ENCODE data around the gene BID.
"Not testable (repeated sequence)": the region's sequence is repeated elsewhere in the genome, so short reads cannot be mapped to it uniquely, and the experiment has no call there.

BID gene

DNA sequence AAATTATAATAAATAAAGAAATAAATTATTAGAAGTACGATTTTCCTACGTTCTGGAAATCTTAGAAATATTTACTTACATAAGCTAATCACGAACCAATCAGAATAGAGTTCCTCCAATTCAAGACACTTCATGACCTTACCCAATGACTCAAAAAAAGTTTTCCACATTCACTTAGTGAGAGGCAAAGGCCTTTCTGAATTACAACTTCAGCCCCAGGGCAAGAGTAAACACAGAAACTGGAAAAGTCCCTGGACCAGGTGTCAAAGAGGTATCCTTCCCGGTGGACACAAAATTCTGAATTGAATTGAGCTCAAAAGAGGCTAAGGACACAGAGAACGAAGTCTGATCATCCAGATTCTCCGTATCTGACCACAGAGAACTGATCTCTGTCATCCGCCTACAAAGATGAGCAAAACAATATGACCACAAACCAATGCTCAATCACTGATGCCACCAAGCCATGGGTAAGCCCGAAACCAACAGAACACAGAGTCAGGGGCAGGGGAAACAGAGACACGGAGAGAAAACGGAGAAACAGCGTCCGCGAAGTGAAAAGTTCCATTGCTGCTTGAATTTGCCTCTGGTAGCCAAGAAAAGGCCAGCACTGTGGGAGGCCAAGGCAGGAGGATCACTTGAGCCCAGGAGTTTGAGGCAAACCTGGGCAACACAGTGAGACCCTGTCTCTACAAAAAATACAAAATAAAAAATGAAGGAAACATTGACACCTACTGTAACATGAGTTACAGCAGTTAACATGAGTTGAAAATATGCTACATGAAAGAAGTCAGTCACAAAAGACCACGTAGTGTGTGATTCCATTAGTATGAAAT, 6.8 kb downstream of the BID start:
- DNase-seq = no peak

DNA sequence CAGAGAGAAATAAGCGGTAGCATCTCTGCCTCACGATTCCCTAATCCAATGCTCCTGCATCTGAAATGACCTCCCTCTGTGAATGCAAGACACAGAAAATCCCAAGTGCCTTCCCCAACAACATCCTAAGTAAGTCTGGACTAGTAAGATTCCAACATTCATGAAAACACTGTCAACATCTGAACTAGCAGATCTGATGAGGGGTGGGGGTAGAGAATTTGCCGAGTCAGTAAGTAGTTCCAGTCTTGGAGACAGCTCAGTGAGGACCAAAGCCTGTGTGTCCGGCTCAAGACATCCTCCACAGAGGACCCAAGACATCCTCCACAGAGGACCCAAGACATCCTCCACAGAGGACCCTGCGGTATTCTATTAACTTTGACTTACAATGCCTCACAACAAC, 9.4 kb downstream of the BID start:
- DNase-seq = not testable (repeated sequence)

DNA sequence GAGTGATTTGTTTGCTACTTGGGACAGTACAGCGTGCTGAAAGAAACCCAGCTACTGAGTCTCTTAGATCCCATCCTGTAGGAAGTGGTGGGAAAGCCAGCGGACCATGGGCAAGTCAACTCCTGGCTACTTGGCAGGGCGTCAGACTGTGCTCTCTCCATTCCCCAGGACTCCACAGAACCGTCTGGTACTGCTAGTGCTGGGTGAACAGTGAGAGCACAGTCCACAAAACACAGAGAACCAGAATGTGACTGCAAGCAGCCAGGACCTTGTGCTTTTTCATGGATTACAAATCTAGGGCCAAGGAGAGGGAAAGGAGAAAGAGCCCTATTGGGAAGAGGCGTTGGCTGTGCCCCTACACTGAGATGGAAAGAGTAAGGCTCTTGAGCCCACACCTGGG, 10.2 kb downstream of the BID start:
- DNase-seq = no peak

DNA sequence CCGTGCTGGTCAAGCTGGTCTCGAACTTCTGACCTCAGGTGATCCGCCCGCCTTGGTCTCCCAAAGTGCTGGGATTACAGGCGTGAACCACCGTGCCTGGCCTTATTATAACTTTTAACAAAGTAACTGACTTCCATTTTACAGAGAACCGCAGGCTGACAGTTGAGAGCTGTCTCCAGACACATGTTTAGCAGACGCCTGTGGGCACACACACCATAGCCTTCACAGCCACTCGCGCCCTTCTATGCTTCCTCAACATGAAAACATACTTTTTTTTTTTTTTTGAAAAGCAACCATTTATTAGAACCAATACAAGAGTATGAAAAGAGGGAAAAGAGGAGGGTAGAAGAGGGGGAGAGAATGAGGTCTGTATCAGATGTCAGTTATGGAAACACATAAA, 10.8 kb downstream of the BID start:
- not testable (repeated sequence) for DNase-seq

DNA sequence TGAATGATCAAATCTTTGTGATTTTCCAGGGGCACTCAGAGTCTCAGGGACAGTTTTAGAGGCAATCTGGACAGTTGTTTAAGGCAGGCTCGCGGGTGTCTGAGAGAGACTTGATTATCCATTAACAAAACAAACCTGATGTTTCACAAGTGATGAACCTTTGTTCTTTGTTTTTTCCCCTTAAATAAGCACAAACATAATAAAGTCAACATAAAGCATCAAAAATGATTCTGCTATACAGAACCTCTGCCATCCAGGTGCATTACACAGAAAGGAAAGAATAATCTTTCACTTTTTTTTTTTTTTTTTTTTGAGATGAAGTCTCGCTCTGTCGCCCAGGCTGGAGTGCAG, 13.2 kb downstream of the BID start:
- DNase-seq = no peak

DNA sequence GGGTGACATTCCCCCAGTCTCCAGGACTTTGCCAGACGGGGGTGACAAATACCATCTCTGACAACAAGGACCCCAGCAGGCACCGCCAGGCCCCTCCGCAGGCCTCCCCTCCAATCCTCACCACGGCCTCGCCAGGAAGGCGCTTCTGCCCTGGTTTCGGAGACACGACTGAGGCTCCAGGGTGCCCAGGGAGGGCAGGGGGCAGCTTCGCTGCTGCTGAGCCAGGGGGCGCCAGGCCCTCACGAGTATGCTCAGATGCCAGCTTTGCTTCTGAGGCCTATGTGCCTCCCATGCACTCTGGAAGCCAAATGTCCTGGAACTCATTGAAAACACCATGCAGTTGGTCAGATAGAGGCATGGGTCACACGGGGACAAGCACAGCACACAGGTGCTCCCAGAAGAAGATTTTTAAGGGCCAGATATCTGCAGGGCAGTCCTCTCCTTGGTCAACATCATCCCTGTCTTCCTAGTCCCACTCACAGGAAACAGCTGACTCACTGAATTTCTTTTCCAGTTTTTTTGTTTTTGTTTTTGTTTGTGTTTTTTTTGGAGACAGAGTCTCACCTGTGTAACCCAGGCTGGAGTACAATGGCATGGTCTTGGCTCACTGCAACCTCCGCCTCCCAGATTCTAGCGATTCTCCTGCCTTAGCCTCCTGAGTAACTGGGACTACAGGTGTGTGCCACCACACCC, 19.9 kb downstream of the BID start:
- peak; percentile 43 for DNase-seq

DNA sequence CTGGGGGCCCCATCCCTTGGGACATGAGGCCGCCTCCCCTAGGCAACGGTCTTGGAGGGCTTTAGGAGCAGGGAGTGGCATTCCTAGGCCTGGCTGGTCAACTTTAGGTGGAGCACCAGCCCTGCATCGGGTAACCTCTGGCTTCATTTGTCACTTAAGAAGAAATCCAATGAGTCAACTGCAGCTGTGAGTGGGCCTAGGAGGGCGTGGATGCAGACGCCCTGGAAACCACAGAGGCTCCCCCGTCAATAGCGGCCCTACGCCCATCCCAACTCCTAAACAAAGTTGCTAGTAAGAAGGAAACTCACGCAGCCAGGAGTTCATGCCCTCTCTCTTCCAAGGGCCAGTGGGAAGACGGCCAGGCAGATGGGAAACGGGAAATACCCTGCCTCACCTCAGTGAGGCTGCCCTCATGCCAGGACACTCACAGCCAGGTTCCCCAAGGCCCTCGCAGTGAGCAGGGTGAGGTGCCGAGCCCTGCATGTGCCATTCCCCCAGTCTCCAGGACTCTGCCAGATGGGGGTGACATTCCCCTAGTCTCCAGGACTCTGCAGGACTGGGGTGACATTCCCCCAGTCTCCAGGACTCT, 20.8 kb downstream of the BID start:
- DNase-seq = peak; percentile 58

DNA sequence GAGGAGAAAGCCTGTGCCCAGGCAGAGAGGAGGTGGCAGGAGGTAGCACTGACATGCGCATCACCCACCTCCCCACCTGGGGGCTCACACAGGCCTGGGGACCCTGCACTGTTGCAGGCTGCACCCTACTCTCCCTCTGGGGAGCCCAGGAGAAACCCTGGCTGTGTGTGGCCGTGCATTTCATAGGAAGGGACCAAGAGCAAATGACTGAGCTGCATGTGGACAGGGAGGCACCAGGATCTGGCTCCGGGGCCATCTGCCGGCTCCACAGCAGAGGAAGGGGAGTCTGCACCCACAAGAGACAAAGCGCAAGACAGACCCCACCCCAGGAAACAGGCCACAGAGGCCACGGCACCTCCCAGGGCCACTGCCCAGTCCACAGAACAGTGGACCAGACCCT, 22.7 kb downstream of the BID start:
- no peak for DNase-seq

DNA sequence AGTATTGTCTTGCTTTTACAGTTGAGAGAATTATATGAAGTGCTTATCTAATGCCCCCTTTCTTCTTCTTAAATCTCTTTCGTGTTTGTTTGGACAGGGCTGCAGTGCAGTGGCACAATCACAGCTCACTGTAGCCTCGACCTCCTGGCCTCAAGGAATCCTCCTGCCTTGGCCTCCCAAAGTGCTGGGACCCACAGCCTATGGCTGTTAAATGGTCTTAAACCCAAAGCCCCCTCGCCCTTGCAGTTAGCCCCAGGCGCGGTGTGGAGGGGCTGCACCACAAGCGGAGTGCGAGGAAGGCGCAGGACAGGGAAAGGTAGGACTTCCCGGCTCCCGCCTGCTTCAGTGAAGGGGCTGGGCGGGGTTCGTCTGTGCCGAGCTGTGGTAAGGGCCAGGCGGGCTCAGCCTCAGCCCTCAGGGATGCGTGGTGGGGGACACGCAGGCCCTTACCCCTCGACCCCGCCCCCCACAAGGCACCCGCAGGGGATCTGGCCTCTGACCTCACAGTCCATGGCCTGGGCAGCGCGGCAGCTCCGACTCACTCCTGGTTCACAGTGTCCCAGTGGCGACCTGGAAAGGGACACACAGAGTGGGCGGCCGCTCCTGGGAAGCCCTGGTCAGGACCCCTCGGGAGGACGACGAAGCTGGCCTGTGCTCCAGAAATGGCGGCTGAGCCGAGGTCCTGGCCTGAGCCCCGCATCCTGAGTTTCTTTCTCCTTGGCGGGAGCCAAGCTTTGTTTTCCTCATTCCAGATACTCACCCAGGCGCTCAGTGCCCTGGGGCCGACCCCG, 24.5 kb downstream of the BID start:
- no peak for DNase-seq

DNA sequence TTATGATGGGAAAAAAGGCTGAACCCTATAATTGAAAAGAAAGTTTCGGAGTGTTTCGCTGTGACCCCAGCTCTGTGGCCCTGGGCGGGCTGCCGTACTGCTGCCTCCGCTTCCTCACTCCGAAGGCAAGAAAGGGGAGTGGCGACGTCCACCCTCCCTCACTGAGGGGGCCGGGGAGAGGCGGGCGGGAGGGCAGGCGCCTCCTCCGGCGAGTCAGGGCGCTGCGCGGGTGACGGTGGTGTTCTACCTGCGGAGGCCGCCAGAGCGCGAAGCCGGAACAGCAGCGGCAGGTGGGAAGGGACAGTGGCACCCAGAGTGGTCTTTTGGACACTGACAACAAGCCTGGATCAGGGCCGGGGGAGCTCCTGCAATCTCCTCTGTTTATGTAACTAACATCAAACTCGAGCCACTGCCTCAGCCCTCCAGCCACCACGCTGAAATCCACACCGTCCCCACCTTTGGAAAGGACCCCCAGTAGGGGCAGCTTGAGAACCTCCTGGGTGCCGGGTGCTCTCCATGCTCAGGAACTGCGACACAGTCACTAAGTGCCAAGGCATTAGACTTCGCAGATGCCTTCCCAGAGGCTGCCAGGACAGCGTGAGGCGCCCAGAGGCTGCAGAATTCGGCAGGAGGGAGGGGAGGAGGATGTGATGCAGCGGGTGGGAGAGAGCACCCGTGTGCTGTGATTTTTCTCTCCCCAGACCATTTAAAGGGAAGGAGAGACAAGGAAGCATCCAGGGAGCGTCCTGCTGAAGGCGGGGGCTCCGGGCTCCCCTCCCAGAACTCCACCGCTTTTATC, 25.5 kb downstream of the BID start:
- no peak for DNase-seq

DNA sequence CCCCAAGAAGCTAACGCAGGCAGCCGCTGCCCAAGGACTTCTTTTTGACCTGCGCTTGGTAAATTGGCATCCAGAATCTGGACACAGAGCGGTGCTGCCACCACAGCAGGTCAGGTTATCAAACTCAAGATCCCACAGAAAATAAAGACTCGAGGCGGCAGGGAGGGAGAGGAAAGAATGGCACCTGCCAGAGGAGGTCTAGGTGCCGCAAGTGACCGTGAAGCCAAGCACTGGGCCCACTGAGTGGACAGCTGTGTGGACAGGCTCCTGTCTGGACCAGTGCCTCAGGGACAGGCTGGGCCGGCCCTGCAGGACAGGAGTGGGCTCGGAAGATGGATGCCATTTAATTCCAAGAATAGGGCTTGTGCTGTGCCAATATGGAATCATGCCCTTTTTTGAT, 27.4 kb downstream of the BID start:
- DNase-seq = no peak

DNA sequence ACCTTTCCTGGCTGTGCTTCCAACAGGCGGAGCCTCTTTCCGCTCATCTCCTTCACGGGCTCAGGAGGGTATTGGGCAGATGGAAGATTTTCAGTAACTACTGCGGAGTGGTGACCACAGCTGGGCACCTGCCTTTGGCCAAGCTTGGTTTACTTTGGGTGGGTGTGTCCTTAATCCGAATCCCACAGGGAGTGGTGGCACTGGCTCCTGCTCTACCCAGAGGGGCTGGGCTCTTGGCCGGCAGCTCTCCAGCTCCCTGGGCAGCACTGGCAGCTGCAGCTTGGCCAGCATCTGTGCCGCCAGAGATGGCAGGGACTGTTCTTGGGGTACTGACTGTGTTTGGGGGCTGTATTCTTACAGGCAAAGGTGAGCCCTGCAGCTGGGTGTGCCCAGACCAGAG, 29.8 kb downstream of the BID start:
- no peak for DNase-seq

DNA sequence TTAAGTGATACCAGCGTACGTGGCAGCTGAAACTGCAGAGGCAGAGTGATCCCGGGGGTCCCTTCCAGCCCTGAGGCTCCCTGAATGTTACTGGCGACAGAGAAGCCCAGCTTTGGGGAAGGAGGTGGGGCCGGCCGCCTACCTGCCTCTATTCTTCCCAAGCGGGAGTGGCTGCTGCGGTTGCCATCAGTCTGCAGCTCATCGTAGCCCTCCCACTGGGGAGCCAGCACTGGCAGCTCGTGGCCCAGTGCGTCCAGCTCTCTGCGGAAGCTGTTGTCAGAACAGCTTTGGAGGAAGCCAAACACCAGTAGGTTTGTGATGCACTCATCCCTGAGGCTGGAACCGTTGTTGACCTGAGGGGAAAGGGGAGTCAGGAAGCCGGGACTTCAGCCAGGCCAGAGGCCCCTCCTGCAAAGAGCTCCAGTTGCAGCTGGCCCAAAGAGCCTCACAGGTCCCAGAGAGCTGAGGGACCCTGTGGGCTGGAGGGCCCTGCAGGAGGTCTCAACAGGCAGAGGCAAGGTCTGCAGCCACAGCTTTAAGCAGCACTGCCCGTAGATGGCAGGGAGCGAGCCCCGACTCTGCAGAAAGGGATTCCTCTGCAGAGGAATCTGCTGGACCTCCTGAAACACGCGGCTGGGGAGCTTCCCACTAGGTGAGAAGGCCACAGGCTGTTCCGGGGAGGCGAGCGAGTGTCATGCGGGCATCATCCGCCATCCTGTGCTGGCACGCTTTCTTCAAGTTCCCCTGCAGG, 30.4 kb downstream of the BID start:
- DNase-seq = no peak

DNA sequence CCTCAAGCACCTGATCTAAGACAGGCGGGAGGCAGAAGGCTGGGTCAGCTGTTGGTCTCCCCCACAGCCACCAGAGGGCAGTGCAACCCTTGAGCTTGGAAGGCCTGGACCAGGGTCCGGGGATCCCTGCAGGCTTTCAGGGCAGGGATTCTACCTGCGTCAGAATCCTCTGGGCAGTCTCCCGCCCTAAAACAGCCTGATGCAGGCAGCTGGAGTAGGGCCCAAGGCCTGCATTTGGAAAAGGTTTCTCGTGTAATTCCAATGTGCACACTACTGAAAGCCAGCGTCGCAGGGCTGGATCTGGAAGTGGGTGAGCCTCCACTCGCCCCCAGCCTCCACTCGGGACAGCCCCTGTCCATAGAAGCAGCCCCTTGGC, 31.8 kb downstream of the BID start:
- peak; percentile 71 for DNase-seq

DNA sequence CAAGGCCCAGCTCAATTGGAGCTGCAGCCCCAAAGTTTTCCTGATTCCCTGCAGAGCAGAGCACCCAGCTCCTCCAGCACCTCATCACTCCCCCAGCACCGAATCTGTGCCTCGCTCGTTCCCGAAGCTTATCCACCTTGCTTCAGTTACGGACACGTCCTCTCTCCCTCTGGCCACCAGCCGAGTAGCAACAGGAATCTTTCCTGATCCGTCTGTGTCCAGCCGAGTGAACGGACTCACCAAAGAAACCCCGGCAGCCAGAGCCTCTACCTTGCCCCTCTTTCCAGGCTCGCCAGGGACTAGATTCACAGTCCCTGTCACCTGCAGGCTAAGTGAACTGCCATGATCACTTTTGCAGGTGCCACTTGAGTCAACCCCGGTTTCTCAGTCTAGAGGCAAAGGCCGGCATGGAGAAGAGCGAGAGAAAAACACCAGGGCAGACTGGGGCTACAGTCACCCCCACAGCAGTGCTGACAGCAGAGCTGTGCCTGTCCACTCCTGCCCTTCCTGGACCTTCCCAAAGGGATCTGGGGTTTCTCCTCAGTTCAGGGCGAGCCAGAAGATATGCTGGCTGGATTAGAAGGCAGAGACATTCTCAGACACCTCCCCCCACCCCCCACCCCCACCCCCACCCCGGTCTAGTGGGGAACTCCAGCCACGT, 32.3 kb downstream of the BID start:
- no peak for DNase-seq

DNA sequence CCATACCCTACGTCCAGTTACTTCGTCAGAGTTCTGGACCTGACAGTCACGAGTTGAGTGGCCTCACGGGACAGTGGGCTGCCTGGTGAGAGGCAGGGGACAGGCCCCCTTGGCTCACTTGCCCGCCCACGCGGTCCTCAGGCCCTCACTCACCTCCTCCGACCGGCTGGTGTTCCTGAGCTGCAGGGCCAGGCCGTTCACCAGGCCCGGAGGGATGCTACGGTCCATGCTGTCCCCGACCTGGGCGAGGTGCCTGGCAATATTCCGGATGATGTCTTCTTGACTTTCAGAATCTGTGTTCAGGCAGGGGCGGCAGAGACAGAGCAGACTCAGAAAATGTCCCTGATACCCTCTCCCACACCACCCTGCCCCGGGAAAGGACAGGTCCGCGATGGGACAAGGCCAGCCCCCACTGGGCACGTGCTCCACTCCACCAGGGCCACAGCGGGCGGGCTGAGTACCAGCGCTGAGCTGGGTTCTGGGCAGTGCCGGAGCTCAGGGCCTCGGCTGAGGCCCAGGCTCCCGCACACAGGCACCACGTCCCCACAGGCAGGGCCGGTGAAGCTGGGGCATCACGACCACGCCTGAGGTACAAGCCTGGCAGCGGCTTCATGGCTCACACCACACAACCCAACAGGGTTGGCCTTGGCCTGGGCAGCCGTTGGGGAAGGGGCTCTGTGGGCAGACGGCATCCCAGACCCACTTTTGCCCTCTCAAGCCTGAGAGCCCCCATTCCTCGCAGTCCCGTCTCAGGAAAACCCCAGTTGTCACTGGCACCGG, 34.9 kb downstream of the BID start:
- DNase-seq = no peak

DNA sequence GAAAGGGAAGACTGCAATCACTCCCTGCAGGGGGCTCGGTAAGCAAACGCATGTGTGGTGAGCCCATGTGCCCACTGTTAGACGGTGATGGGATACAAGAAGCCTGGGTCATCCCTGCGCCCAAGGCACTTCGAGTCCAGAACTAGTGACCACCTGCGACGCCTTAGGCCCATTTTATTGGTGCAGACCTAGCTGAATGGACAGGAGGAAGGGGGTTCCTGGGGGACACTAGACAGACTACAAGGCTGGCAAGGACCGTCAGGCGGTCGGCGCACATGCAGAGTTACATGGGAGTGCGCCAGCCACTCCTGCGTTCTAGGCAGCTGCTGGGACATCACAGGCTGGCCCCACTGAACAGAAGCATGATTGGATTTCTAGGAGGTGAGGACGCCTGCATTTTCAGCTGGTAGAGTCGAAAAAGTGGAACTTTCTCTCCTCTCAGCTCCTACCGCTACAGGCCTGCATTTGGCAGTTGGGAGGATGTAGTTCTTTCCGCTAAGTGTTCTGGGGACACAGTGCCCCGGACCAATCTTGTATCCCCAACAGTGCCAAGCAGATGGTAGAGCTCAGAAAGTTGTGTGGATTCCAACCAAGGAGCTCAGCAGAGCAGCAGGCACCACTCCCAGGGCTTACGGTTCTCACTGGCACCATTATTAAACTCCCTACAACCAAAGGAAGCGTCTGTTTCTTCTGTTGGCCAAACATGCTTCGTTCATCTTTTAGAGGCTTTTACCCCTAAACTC, 35.7 kb downstream of the BID start:
- DNase-seq = no peak

DNA sequence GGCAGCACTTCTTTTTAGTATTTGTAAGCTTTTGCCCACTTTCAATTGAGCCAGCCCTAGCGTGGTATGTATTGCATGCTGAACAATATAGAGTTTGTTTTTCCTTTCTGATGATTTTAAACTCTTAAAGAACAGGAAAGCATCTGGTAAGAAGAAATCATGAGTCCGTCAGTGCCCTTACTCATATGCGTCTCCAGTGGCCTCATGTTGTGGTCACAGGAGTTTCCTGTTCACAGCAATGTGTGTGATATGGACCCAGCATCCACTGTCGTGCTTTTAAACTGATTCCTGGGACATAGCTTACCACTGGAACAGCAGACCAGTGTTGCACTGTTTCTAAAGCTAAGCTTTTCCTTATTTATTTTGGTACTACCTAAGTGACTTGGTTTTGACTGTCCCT, 40.1 kb downstream of the BID start:
- no peak for DNase-seq

DNA sequence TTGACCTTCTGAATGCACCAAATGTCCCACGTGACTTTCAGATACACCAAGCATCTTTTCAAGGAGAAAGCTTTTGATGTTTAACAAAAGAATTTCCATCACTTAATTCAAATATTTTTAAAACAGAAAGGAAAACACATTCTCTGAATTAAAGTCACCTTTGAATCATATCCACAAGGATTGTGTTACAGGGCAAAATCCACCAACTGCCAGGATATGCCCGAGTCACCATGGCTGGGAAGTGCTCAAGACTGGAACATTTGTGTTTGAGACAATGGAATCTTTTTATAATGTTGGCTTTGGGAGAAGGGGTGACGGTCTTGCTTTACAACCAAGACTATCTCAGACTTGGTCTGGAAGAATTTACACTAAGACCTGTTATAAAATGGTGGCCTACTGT, 40.8 kb downstream of the BID start:
- no peak for DNase-seq
